ENCODE data around the gene POMT2.

The POMT2 gene

DNA sequence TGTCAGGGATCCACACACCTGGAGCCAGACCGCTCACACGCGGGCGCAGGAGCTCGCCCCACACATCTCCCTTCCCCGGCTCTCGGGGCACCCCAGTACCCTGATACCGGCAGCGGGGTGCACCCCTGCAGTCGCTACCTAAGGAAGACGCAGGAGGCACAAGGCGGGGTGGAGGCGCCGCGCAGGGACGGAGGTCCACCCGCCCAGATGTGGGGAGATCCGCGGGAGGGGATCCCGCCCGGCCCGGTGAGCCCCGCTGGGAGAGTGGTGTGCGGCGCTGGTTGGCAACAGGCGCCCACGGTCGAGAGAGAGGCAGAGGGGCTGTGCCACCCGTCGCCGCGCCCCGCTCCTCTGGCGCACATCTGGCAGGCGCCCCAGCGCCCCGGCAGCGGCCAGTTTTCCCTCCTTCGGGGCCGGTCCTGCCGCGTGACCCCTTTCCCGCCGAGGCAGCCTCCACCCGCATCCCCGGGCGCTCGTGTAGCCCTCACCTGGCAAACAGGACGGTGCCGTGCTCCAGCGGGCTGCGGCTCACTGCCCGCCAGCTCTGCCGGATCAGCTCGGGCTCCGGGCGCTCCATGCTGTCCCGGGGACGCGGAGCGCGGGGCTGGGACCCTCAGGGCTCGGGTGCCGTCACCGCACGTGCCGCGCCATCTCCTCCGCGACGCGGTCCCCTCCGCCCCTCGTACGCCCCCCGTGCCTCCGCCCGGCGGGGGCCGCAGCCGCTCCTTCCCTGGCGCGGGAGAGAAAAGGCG lies 50.1 kb downstream of the POMT2 start:
- TF ChIP-seq, protein P1, sequence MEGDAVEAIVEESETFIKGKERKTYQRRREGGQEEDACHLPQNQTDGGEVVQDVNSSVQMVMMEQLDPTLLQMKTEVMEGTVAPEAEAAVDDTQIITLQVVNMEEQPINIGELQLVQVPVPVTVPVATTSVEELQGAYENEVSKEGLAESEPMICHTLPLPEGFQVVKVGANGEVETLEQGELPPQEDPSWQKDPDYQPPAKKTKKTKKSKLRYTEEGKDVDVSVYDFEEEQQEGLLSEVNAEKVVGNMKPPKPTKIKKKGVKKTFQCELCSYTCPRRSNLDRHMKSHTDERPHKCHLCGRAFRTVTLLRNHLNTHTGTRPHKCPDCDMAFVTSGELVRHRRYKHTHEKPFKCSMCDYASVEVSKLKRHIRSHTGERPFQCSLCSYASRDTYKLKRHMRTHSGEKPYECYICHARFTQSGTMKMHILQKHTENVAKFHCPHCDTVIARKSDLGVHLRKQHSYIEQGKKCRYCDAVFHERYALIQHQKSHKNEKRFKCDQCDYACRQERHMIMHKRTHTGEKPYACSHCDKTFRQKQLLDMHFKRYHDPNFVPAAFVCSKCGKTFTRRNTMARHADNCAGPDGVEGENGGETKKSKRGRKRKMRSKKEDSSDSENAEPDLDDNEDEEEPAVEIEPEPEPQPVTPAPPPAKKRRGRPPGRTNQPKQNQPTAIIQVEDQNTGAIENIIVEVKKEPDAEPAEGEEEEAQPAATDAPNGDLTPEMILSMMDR (IDR thresholded peaks at IDR 0.05; ENCODE audit: control extremely low read depth, extremely low read depth, low read depth, missing control alignments) = no peak
- POLR2A ChIA-PET = interaction anchor here (0.6 kb wide), 1 partner anchor 225 kb away, joined by 4 read pairs; no protein-coding TSS in a partner anchor
- DNase-seq (ENCODE audit: extremely low spot score) = no peak
- CTCF ChIA-PET = interaction anchor here (3.2 kb wide), 1 partner anchor 45 kb away, joined by 11 read pairs; no protein-coding TSS in a partner anchor

DNA sequence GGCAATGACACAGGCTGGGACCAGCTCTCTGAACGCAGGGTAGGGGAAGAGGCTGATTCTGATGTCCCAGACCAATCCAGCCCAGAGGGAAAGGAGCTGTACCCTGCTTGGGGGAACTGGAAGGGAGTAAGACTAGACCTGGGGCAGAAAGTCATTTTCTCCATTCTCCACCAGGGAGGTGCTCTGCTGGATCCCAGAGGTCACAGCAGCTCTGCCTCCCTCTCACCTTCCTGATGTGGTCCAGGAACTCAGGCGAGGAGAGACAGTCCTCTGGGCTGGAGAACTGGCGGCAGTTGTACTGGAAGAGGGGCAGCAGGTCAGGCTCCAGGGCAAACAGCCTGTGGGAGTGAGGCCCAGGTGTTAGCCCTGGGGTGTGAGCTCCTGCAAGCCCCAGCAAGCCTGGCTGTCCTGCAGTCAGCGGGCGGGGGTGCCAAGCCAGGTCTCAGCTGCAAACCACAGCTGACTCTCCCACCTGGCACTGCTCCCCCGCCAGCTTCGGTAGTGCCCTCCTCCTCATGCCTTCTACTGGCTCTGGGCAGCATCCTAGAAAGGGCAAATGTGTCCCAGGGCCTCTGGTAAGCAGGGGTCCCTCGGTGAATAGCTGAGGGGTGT lies 51.6 kb downstream of the POMT2 start:
- TF ChIP-seq, protein P1 (IDR thresholded peaks at IDR 0.05; ENCODE audit: control extremely low read depth, extremely low read depth, low read depth, missing control alignments) = no peak
- DNase-seq (ENCODE audit: extremely low spot score) = no peak
- ChIA-PET CTCF (interaction anchor here (3.2 kb wide), 1 partner anchor 46 kb away, joined by 11 read pairs; no protein-coding TSS in a partner anchor), POLR2A (no interaction called here)

DNA sequence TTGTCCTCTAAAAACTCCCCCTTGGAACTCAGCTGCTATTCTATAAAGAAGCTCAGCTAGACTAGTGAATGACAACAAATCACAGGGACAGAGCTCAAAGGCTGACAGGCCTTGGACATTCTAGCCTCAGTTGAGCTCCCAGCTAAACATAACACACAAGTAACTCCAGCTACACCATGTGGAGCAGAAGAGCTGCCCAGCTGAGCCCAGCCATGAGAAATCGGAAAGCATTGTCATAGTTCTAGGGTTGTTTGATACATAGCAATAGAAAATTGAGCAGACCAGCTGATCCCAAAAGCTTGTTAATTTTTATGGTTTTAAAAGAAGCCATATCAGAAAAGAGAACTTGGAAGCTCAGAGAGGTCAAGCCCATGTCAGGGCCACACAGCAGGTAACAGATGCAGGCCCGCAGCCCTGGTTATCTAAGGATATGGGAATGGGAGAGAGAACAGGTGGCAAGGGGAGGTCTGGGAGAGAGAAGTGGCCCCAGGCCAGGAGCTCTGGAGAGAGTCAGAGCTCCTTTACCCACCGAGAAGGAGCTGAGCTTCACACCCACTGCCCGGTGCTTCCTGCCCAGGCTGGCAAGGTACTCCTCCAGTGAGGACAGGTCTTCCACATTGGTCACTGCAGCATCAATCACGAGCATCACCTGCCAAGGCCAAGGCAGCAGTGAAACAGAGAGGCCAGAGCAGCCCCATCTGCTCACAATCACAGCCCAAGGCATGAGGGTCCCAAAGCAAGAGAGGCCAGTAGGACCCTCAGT lies 52.6 kb downstream of the POMT2 start:
- ChIA-PET CTCF (interaction anchor here (1.3 to 3.2 kb wide), 5 partner anchors 9 to 395 kb away, joined by 3 to 11 read pairs (median 4); no protein-coding TSS in a partner anchor), POLR2A (no interaction called here)
- DNase-seq (ENCODE audit: extremely low spot score) = no peak
- TF ChIP-seq, protein P1 (IDR thresholded peaks at IDR 0.05; ENCODE audit: control extremely low read depth, extremely low read depth, low read depth, missing control alignments) = no peak

DNA sequence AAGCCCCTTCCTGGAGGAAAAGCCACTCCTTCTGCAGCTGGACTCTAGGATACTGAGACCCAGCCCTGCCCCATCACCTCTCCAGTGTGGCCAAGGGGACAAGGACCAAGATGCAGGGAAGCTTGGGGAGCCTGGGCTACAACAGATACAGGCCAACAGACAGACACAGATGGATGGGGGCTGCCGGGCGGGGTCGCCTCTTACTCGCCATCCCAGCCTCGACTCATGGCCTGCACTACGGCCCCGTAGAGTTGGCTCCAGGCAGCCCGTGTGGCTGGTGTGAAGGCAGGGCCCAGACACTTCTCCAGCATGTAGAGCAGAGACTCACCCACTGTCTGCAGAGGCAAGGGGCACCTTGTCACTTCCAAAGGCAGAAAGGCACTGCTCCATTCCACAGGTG lies 54.3 kb downstream of the POMT2 start:
- POLR2A ChIA-PET = no interaction called here

DNA sequence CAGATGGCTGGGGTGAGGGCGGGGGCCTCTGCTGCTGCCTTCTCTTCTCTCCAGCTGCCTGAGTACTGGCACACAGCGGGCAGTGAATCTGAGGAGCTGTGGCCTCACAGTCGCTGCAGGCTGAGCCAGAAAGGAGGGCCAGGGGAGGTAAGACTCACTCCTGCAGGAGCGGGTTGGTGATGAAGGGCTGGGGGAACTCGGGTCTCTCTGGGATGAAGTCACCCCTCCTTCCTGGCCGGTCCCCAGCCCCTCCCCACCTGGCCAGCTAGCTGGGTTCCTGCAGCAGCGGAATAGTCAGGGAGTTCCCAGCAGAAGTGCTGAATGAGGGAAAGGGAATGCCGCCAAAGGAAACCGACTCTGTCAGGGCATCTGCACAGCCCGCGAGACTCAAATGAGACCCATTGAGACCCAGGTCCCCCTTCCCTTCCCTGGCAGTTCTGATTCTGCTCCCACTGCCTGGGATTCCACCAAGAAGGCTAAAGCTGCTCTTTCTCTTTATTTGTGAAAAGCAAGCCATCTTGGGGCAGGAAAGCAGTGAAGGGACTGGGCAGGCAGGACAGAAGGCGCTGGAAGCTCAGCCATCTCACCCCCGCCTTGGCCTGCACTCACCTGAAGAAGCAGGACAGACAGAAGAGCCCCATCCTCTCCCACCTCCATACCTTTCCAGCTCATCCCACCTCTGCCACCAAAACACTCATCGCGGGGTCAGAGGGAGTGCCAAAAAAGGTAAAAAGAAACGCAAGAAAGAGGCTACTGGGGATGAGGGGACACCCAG lies 54.9 kb downstream of the POMT2 start:
- ChIA-PET POLR2A (no interaction called here), CTCF (no interaction called here)
- DNase-seq (ENCODE audit: extremely low spot score) = no peak
- TF ChIP-seq, protein P1 (IDR thresholded peaks at IDR 0.05; ENCODE audit: control extremely low read depth, extremely low read depth, low read depth, missing control alignments) = no peak

More for the DNA sequence above, 54.3 kb downstream of the POMT2 start:
- TF ChIP-seq, protein P1 (IDR thresholded peaks at IDR 0.05; ENCODE audit: control extremely low read depth, extremely low read depth, low read depth, missing control alignments) = no peak
- CTCF ChIA-PET = interaction anchor here (2.2 kb wide), 1 partner anchor 11 kb away, joined by 5 read pairs; no protein-coding TSS in a partner anchor
- DNase-seq (ENCODE audit: extremely low spot score) = no peak

DNA sequence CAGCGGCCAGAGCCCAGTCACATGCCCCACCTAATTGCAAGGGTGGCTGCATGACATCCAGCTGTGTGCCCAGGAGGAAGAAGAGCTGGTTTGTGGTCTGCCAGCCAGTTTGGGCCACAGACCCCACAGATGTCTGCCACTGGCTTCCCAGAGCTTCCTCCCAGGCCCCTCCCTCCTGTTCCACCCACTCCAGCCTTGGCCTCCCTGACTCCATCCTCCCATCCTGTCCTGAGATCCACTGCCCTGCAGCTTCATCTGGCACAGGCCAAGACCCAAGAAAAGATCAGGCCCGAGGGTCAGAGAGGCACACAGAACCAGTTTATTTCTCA lies 55.5 kb downstream of the POMT2 start:
- TF ChIP-seq, protein P1 (IDR thresholded peaks at IDR 0.05; ENCODE audit: control extremely low read depth, extremely low read depth, low read depth, missing control alignments) = no peak
- POLR2A ChIA-PET = no interaction called here
- DNase-seq (ENCODE audit: extremely low spot score) = no peak
- CTCF ChIA-PET = no interaction called here

Measured in GM10248 (cell line).